ENCODE results near the gene METTL15.

DNA sequence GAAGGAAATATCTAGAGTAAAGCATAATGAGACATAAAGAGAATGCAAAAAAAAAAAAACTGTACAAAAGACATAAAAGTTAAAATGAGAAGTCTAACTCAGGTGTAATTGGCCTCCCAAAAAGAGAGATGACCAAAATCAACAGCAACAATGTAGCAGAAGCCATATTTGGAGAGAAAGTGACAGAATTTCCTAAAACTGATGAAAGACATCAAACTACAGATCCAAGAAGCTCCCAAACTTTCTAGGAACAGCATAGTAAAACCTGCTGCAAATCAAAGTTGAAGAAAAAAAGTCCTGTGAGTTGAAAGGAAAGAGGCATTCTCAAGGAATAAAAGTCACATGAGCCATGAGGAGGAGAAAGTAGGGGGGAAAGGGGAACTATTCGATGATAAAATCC, 231.3 kb downstream of the METTL15 start:
- TF ChIP-seq, protein P1, sequence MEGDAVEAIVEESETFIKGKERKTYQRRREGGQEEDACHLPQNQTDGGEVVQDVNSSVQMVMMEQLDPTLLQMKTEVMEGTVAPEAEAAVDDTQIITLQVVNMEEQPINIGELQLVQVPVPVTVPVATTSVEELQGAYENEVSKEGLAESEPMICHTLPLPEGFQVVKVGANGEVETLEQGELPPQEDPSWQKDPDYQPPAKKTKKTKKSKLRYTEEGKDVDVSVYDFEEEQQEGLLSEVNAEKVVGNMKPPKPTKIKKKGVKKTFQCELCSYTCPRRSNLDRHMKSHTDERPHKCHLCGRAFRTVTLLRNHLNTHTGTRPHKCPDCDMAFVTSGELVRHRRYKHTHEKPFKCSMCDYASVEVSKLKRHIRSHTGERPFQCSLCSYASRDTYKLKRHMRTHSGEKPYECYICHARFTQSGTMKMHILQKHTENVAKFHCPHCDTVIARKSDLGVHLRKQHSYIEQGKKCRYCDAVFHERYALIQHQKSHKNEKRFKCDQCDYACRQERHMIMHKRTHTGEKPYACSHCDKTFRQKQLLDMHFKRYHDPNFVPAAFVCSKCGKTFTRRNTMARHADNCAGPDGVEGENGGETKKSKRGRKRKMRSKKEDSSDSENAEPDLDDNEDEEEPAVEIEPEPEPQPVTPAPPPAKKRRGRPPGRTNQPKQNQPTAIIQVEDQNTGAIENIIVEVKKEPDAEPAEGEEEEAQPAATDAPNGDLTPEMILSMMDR (IDR thresholded peaks at IDR 0.05), result no peak
- TF ChIP-seq POLR2A (IDR thresholded peaks at IDR 0.05) (no peak), POLR2AphosphoS5 (IDR thresholded peaks at IDR 0.05) (no peak)
